Lower lobe of right lung (tissue), 2 donors: Measurements from ENCODE around the gene RNF186. TPM values are rescaled to one million over a fixed set of nuclear protein-coding genes. Genes with fewer than 3 reads are reported as not detected.
A peak's percentile ranks its signal among the peaks of the same experiment; 100 is the strongest.

Source experiments
- ATAC-seq, 2 donors: fragments of 200-7000 bp; cut with Tn5 transposase; one replicate each; pipeline ENCODE4 v1.9.1; 2020 to 2022; ENCODE audit warnings: mild to moderate bottlenecking in 2 of 2, moderate library complexity in 2 of 2
- DNase-seq: peaks from one replicate; pipeline ENCODE4 v3.0.0-alpha.2; 2020
- H3K27ac ChIP-seq: fragments of 200-600 bp; one replicate; pipeline ENCODE4 v1.8.0; 2022
- H3K27me3 ChIP-seq: fragments of 200-600 bp; one replicate; pipeline ENCODE4 v1.8.0; 2022; ENCODE audit warnings: low read depth
- H3K36me3 ChIP-seq: fragments of 200-600 bp; one replicate; pipeline ENCODE4 v1.8.0; 2022; ENCODE audit warnings: mild to moderate bottlenecking
- H3K4me1 ChIP-seq: fragments of 200-600 bp; one replicate; pipeline ENCODE4 v1.8.0; 2022
- H3K4me3 ChIP-seq: fragments of 200-600 bp; one replicate; pipeline ENCODE4 v1.8.0; 2022; ENCODE audit warnings: mild to moderate bottlenecking
- H3K9me3 ChIP-seq: fragments of 200-600 bp; one replicate; pipeline ENCODE4 v1.8.0; 2022
- CTCF ChIP-seq: fragments of 200-600 bp; IDR thresholded peaks from one replicate; pipeline ENCODE4 v1.8.0; 2022; ENCODE audit warnings: antibody characterized with exemption, mild to moderate bottlenecking
- intact Hi-C: fragments of 100-400 bp; cut with DNase I; formaldehyde crosslinking; loops from one replicate; pipeline ENCODE4 v1.11.0; 2022
- total RNA-seq: library from RNA; stranded (reverse); fragmentation: NEBNext Ultra II Directional; extraction: Animal tissue kit (Norgen Biotek cat#: 25700); gene quantifications from one replicate; pipeline ENCODE4 v1.2.1, GENCODE V29; 2021
- donor health status: DM: no; HTN: yes; CAD: no; lungs with severe emphysema.

RNF186 gene
- total RNA-seq, 1 donor from 2014 or later = not detected

DNA sequence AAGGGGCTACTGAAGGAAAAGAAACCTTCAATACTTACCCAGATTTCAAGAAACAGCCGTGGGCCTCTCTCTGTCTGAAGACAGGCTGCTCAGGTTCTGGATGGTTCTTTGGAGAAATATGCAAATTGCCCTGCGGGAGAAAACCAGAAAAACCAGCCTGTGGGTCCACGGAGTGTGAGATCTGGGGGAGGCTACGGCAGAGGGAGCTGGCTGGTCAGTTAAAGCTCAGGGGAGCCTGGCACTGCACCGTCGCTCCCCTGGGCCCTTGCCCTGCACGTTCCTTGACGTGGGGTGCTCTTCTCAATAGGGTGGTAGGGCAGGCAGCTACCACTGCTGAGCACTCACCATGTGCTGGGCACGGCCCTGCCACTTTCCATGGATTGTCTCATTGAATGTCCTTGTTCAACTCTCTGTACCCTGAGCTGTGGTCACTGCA, 28.1 kb downstream of the RNF186 start:
- H3K27me3 ChIP-seq = no peaks in the 10 kb centered on the region
- H3K4me3 ChIP-seq = no peak overlapping the region
- peaks cover 55% of the 10 kb centered on the region for H3K36me3 ChIP-seq
- ATAC-seq = peak; percentile 79 to 80
- TF ChIP-seq CTCF = no peak
- intact Hi-C loops = no loop called here
- DNase-seq = no peak
- H3K9me3 ChIP-seq = no peaks in the 10 kb centered on the region
- no peak overlapping the region for H3K27ac ChIP-seq
- H3K4me1 ChIP-seq = no peaks in the 10 kb centered on the region

- no peak overlapping the region for H3K4me3 ChIP-seq
- intact Hi-C loops = no loop called here
- no peak for ATAC-seq
- peaks cover 55% of the 10 kb centered on the region for H3K36me3 ChIP-seq
- H3K27me3 ChIP-seq = no peaks in the 10 kb centered on the region
- no peaks in the 10 kb centered on the region for H3K9me3 ChIP-seq
- no peak for DNase-seq
- no peak overlapping the region for H3K27ac ChIP-seq
- TF ChIP-seq CTCF = no peak
- H3K4me1 ChIP-seq = no peaks in the 10 kb centered on the region
Observed at GRCh38 chr1:19785660-19786059, 29.4 kb downstream of the RNF186 start.

- DNase-seq (no peak), ATAC-seq (no peak)
- peaks cover 58% of the 10 kb centered on the region for H3K36me3 ChIP-seq
- H3K27ac ChIP-seq = no peak overlapping the region
- no peak for TF ChIP-seq CTCF
- no peaks in the 10 kb centered on the region for H3K4me1 ChIP-seq
- H3K9me3 ChIP-seq = no peaks in the 10 kb centered on the region
- H3K27me3 ChIP-seq = no peaks in the 10 kb centered on the region
- intact Hi-C loops = no loop called here
- no peak overlapping the region for H3K4me3 ChIP-seq
Observed at GRCh38 chr1:19780267-19780877, 34.7 kb downstream of the RNF186 start.

DNA sequence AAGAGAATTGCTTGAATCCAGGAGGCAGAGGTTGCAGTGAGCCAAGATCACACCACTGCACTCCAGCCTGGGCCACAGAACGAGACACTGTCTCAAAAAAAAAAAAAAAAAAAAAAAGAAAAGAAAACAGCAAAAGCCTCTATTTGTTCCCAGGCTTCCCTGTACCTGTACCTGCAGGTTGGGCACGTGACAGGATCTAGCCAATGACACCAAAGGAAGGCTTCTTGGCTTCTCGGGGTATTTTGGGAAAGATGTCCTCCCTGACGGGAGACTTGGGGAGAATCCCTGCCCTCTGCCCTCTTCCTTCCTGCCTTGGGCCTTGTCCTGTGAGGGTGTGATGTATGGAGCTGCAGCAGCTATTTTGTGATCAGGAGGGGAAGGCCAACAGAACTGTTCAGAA, 38.1 kb downstream of the RNF186 start:
- Histone ChIP-seq H3K27ac (no peak overlapping the region), H3K27me3 (no peaks in the 10 kb centered on the region), H3K36me3 (peaks cover 55% of the 10 kb centered on the region), H3K9me3 (no peaks in the 10 kb centered on the region), H3K4me1 (no peaks in the 10 kb centered on the region), H3K4me3 (no peak overlapping the region)
- intact Hi-C loops = no loop called here
- DNase-seq (no peak), ATAC-seq (no peak)
- no peak for TF ChIP-seq CTCF

GRCh38 chr1:19776287-19776686, 38.8 kb downstream of the RNF186 start:
- intact Hi-C loops = no loop called here
- Histone ChIP-seq H3K27ac (no peak overlapping the region), H3K4me1 (no peaks in the 10 kb centered on the region), H3K27me3 (no peaks in the 10 kb centered on the region), H3K36me3 (peaks cover 59% of the 10 kb centered on the region), H3K4me3 (no peak overlapping the region), H3K9me3 (no peaks in the 10 kb centered on the region)
- DNase-seq (no peak), ATAC-seq (no peak)
- no peak for TF ChIP-seq CTCF
